SH-SY5Y (cell line): ENCODE data around the gene FAM241A.

Source experiments
- GATA2 ChIP-seq: IDR thresholded peaks from 2 replicates; pipeline ENCODE4 v1.6.1; 2011; ENCODE audit warnings: mild to moderate bottlenecking, low read depth, low read length
- GATA3 ChIP-seq: IDR thresholded peaks from 2 replicates; pipeline ENCODE4 v1.6.1; 2011; ENCODE audit warnings: low read depth, mild to moderate bottlenecking, low read length, moderate library complexity

Gene FAM241A

GRCh38 chr4:112145326-112145789 is at the start of gene FAM241A:
FAM241A (plus strand) TSS chr4:112145454; CDS start chr4:112145581, 127 bp downstream.
- TF ChIP-seq GATA2 (no peak), GATA3 (no peak)

DNA sequence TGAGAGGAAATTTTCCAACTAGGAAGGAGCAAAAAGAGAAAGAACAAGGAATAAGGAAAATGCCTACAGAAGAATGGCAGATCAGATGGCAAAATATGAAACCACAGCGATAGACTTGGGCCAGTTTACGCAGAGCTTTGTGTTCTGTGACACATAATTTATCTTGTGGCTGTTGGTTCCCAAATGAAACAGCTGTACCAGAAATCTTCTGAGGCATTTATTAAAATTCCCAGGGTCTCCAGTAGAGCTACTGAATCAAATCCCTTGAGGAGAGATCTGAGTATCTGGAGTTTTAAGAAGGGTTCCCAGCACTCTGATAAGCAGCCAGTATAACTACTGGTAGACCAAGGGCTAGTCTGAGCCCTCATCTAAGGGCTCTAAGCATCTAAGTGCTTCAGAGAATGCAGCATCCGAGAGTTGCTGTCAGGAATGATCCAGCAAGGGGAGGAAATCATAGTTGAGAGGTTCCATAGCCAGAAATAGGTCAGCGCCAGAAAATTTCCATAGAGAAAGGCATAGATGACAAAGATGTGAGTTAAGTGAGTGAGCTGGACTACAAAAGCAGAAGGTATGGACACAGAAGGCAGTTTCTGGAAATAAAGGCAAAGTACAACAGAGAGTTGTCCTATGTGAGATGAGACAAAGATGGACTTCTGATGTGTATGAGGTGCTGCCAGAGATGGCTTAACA is 46.3 kb upstream of the FAM241A start:
- TF ChIP-seq GATA3 = no peak
- no peak for TF ChIP-seq GATA2

GRCh38 chr4:112099701-112100297 is 45.5 kb upstream of the FAM241A start:
- TF ChIP-seq GATA2 (no peak), GATA3 (no peak)

GRCh38 chr4:112102875-112103370 is 42.3 kb upstream of the FAM241A start:
- TF ChIP-seq GATA2 (no peak), GATA3 (no peak)

GRCh38 chr4:112105201-112105969 is 39.9 kb upstream of the FAM241A start:
- TF ChIP-seq GATA2 = no peak
- no peak for TF ChIP-seq GATA3

DNA sequence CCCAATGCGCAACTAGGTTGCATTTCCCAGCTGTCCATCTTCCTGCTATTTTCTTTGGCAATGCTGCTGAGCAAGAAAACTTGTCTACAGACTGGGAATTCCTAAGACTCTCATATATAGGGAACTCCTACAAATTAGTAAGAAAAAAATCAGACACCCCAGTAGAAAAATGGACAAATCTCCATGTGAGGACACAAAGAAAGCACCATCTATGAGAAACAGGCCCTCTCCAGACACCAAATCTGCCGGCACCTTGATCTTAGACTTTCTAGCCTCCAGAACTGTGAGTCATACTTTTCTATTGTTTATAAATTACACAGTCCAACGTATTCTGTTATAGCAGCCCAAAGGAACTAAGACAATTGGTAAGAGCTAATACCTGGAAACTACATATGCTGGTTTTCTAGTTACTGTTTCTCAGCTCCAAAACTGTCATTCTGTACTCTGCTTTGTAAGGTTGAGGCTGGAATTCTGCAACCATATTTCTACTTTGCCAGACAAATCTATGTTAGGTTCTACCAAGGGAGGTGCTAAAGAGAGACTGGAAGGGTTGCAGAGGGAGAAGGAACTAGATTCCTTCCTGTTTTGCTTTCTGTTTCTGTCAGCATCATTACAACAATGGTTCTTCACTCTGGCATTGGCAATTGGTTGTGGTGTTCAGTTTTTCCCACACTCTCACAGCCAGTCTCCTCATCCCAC is 35.7 kb upstream of the FAM241A start:
- TF ChIP-seq GATA2 = no peak
- no peak for TF ChIP-seq GATA3

GRCh38 chr4:112110059-112110425 is 35.2 kb upstream of the FAM241A start:
- no peak for TF ChIP-seq GATA2
- no peak for TF ChIP-seq GATA3

DNA sequence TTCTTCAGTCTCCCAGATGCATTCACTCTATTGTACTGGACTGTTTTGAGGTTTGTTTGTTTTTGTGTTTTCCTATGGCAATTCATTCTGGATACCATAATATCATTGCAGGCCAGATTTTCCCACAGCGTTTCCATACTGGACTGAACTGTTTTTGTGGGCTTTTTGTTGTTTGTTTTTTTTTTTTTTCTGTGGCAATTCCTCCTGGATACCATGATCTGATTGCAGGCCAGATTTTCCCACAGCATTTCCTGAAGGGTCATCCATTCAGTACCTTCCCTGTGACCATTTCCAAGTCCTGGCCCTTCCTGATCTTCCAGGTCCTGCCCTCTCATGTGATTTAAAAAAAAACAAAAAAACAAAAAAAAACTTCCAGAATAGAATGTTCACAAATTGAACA is 33.9 kb upstream of the FAM241A start:
- TF ChIP-seq GATA2 (no peak), GATA3 (no peak)

DNA sequence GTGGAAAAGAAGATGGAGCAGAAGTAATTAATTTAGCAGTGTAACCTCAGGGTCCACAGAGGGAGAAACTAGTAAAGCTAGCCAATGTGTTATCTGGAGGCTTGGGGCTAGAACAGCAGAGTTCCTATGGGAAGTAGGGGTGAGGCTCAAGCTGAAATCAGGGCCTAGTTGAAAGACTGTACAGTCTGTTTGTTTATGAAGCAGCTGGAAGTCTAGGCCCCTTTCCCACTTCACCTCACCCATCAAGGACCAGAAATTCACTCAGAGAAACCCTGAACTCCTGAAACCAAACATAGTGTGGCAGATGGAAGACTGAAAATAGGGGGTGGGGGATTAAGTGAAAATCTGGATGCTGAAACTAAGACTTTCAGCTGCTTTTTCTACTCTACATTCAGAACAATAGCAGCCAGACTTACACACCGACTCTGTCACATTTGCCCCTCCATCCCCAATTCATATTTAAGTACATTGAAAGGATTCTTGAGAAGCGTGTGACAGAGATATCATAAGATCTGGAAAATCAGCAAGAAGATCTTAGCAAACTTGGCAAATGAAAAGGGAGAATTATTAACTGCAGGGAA is 32.6 kb upstream of the FAM241A start:
- TF ChIP-seq GATA2 (no peak), GATA3 (no peak)

GRCh38 chr4:112113864-112114263 is 31.4 kb upstream of the FAM241A start:
- TF ChIP-seq GATA3 (no peak), GATA2 (no peak)

DNA sequence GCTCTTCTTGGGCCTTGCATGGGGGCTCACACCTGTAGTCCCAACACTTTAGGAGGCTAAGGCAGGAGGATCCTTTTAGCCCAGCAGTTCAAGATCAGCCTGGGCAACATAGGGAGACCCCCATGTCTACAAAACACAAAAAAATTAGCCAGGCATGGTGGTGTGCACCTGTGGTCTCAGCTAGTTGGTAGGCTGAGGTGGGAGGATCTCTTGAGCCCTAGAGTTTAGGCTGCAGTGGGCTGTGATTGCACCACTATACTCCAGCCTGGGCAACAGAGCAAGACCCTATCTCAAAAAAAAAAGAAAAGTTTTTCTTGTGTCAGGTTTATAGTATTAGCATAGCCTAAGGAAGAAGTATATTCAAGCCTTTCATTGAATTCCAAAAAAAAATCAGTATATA is 30.8 kb upstream of the FAM241A start:
- TF ChIP-seq GATA3 = no peak
- no peak for TF ChIP-seq GATA2

DNA sequence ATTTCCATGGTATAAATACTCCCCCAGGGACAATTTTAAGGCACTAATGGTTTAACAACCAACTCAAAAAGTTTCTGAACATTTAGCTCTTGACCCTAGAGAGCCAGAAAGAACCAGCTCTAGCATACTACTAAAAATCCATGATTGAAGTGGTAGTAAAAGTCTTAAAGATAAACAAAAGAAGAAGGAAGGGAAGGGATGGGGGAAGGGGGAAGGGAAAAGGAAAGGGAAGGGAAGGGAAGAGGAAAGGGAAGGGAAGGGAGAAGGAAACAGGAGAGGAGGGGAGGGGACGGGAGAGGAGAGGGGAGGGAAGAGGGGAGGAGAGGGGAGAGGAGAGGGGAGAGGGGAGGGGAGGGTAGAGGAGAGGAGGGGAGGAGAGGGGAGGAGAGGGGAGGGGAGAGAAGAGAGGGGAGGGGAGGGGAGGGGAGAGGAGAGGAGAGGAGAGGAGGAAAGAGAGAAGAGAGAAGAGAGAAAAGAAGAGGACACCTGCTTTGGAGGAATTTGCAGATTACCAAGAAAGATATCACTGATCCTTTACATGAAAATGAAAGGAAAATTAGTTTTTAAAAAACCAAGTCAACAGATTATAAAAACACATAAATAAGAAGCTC is 26.4 kb upstream of the FAM241A start:
- TF ChIP-seq GATA2 (no peak), GATA3 (no peak)

DNA sequence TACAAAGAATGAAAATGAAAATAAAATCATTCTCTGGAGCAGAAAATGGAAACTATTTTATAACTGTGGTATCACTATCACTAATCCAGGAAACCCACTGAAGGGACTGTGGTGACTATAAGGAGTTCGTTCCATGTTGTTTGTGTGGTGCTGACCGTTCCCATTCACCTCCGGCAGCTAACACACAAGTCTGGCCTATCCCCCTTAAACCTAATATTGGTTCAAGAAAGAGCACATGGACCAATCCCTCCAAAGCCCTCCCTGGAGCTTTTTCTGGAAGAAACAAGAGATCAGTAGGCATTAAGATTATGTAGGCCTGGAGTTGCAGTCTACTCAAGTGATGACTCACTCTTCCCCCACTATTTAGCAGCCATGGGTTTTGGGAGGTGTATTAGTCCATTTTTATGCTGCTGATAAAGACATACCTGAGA is 25.9 kb upstream of the FAM241A start:
- no peak for TF ChIP-seq GATA3
- no peak for TF ChIP-seq GATA2
